Breast epithelium (tissue), 3 donors: ENCODE data around the gene GABRB2.

Source experiments
- POLR2A ChIP-seq: fragments of 450-650 bp; IDR thresholded peaks from one replicate; pipeline ENCODE4 v1.6.1; 2016; ENCODE audit warnings: antibody characterized with exemption, mild to moderate bottlenecking, moderate library complexity
- TF ChIP-seq, protein P1 (sequence below), 3 donors: fragments of 450-650 bp; IDR thresholded peaks; one replicate each; pipeline ENCODE4 v1.5.1; 2016 to 2017; ENCODE audit warnings: antibody characterized with exemption in 3 of 3, mild to moderate bottlenecking in 3 of 3, moderate library complexity in 3 of 3

DNA sequence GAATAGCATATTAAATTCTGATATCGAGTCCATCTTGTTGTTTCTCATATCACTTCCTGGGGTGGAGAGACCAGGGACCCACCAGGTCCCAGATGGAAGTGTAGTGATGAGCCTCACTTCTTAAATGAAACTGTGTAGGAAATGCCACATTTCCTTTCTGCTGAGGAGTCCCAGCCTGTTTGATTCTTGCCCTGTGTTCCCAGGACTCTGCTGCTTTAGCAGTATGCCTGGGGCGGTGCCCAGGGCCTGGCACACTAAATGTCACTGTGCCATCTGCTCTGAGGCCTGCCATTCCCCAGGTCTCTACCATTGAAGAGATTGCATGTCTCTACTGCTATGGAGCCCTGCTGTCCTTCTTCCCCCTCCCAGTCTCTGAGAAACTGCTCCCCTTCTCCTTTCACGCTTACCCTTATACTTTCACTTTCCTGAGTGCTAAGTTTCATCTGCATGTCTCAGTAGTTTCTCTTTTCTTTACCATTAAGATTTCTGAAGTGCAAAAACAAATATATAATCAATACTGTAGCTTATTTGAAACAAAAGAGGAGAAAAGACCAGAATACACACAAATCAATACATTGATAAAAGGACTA lies 260.4 kb downstream of the GABRB2 start:
- no peak for TF ChIP-seq POLR2A
- TF ChIP-seq, protein P1, sequence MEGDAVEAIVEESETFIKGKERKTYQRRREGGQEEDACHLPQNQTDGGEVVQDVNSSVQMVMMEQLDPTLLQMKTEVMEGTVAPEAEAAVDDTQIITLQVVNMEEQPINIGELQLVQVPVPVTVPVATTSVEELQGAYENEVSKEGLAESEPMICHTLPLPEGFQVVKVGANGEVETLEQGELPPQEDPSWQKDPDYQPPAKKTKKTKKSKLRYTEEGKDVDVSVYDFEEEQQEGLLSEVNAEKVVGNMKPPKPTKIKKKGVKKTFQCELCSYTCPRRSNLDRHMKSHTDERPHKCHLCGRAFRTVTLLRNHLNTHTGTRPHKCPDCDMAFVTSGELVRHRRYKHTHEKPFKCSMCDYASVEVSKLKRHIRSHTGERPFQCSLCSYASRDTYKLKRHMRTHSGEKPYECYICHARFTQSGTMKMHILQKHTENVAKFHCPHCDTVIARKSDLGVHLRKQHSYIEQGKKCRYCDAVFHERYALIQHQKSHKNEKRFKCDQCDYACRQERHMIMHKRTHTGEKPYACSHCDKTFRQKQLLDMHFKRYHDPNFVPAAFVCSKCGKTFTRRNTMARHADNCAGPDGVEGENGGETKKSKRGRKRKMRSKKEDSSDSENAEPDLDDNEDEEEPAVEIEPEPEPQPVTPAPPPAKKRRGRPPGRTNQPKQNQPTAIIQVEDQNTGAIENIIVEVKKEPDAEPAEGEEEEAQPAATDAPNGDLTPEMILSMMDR (IDR thresholded peaks at IDR 0.05) = no peak
